Kidney (tissue), 14 donors: ENCODE measurements around the gene TULP4. TPM values are rescaled to one million over a fixed set of nuclear protein-coding genes. Genes with fewer than 3 reads are reported as not detected.
"Not testable (repeated sequence)": the region's sequence is repeated elsewhere in the genome, so short reads cannot be mapped to it uniquely, and the experiment has no call there.

Source experiments
- DNase-seq, 5 donors: peaks; one replicate each; pipeline ENCODE4 v3.0.0-alpha.2; 2013 to 2020
- FAIRE-seq: peaks from 2 replicates; lab custom pipeline; 2012; peaks lifted over from hg19 to GRCh38; lab: Jason Lieb, UNC
- H3K27ac ChIP-seq, 2 donors: one replicate each; pipeline ENCODE4 v1.7.0; 2013; ENCODE audit warnings: low read depth in 2 of 2, low read length in 2 of 2, inconsistent platforms in 1 of 2
- H3K27me3 ChIP-seq: one replicate; pipeline ENCODE4 v1.7.1; 2013; ENCODE audit warnings: low read length, inconsistent platforms; ENCODE audit not compliant: control insufficient read depth, insufficient read depth
- H3K36me3 ChIP-seq, 3 donors: one replicate each; pipeline versions ENCODE4 v1.7.0 to v1.7.1; 2013; ENCODE audit warnings: low read length in 3 of 3, control low read depth in 1 of 3, inconsistent platforms in 1 of 3; ENCODE audit not compliant: insufficient read depth in 3 of 3, control insufficient read depth in 2 of 3
- H3K4me1 ChIP-seq, 3 donors: one replicate each; pipeline versions ENCODE4 v1.7.0 to v1.7.1; 2013; ENCODE audit warnings: low read length in 3 of 3, inconsistent platforms in 1 of 3, low read depth in 1 of 3; ENCODE audit not compliant: control insufficient read depth in 2 of 3, insufficient read depth in 2 of 3
- H3K4me3 ChIP-seq, 3 donors: one replicate each; pipeline versions ENCODE4 v1.7.0 to v1.8.1; 2013; ENCODE audit warnings: low read length in 3 of 3, control low read depth in 1 of 3, inconsistent platforms in 1 of 3
- H3K9ac ChIP-seq, 3 donors: one replicate each; pipeline versions ENCODE4 v1.7.0 to v1.7.1; 2013; ENCODE audit warnings: low read length in 3 of 3, control low read depth in 1 of 3, inconsistent platforms in 1 of 3
- H3K9me3 ChIP-seq, 3 donors: one replicate each; pipeline versions ENCODE4 v1.7.0 to v1.7.1; 2013; ENCODE audit warnings: low read length in 3 of 3, control low read depth in 1 of 3, inconsistent platforms in 1 of 3; ENCODE audit not compliant: control insufficient read depth in 2 of 3, insufficient read depth in 1 of 3
- CTCF ChIP-seq: IDR thresholded peaks from 3 replicates; pipeline ENCODE4 v1.5.1; 2012; ENCODE audit warnings: mild to moderate bottlenecking, moderate library complexity, borderline replicate concordance; ENCODE audit not compliant: insufficient read depth; ENCODE audit errors: extremely low read depth
- intact Hi-C: fragments of 100-400 bp; cut with DNase I; formaldehyde crosslinking; loops from one replicate; pipeline ENCODE4 v1.11.1; 2022
- polyA plus RNA-seq: library from polyadenylated mRNA; stranded (reverse); fragments of 350-450 nt; fragmentation: Illumina TruSeq; extraction: RNeasy Lipid Tissue Mini Kit (QIAGEN cat#74804); gene quantifications from one replicate; pipeline ENCODE4 v1.2.3, GENCODE V29; 2014; ENCODE audit warnings: low read depth, low replicate concordance; ENCODE audit not compliant: insufficient read depth
- total RNA-seq: library from RNA; stranded (reverse); fragmentation: NEBNext Ultra II Directional; extraction: Animal tissue kit (Norgen Biotek cat#: 25700); gene quantifications from one replicate; pipeline ENCODE4 v1.2.1, GENCODE V29; 2021
- donor health status: control.
- donor health status: control.
- donor health status: control.
- donor health status: control.
- donor health status: control.
- donor health status: DM: yes; HTN: yes; CAD: no.
- donor health status: Normal renal cell carcinoma (clear cell type).

Gene TULP4
- total and polyA plus RNA-seq, 2 donors from 2014 or later: 3.3 to 114 TPM

GRCh38 chr6:158334534-158334933, 22.3 kb downstream of the TULP4 start:
- H3K9me3 ChIP-seq: peaks cover 0 to 5% (median 1%) of the 10 kb centered on the region in 3 donors
- no peaks in the 10 kb centered on the region for H3K36me3 ChIP-seq

GRCh38 chr6:158337332-158337731, 25.1 kb downstream of the TULP4 start:
- H3K9ac ChIP-seq: no peak overlapping the region
- intact Hi-C loops: no loop called here
- no peak overlapping the region for H3K27ac ChIP-seq
- no peaks in the 10 kb centered on the region for H3K36me3 ChIP-seq
- no peak for TF ChIP-seq CTCF
- no peak overlapping the region for H3K4me3 ChIP-seq
- peaks cover 0 to 5% (median 1%) of the 10 kb centered on the region in 3 donors for H3K9me3 ChIP-seq
- H3K4me1 ChIP-seq: no peaks in the 10 kb centered on the region
- DNase-seq (no peak), FAIRE-seq (no peak)
- H3K27me3 ChIP-seq: no peaks in the 10 kb centered on the region

More at GRCh38 chr6:158334534-158334933, 22.3 kb downstream of the TULP4 start:
- H3K4me3 ChIP-seq: no peak overlapping the region
- H3K4me1 ChIP-seq: peaks cover 0 to 2% (median 0%) of the 10 kb centered on the region in 3 donors
- no peak for TF ChIP-seq CTCF
- DNase-seq (no peak), FAIRE-seq (no peak)
- no peaks in the 10 kb centered on the region for H3K27me3 ChIP-seq
- H3K9ac ChIP-seq: no peak overlapping the region
- intact Hi-C loops: no loop called here
- H3K27ac ChIP-seq: no peak overlapping the region

DNA sequence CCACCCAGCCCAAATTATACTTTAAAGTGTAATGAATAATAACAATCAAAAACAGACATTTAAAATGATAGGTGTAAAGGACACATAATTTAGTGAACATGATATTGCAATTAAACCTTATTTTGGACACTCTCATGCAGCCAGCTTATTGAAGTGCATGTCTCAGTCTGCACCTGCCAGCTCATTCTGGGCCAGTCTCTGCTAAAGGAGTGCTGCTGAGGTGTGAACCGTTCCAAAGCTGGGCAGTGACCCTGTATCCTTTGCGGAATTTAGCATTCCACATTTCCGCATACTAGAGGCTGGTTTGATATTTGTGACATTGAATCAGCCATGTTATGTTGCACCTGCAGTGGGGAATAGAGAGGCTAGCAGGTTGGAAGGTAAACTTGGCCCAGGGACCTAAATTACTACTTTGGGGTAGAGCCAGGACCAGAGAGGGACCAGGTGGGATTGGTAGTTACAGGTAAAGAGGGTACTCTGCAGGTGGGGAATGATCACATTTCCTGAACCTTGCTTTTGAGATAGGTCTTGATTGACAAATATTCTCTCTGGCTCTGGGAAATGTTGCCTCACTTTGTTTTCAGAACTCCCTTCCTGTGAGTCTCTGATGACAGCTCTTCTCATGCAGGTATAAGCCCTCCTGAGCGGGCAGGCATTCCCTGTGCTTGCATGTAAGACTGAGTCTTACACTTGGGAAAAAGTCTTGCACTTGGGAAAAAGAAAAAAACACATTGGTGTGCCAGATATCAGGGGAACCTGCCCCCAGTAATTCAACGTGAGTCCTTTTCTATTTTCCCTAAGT, 26.2 kb downstream of the TULP4 start:
- FAIRE-seq (no peak), DNase-seq (no peak)
- H3K4me3 ChIP-seq: no peak overlapping the region
- H3K36me3 ChIP-seq: no peaks in the 10 kb centered on the region
- H3K9ac ChIP-seq: no peak overlapping the region
- no peaks in the 10 kb centered on the region for H3K9me3 ChIP-seq
- no peaks in the 10 kb centered on the region for H3K27me3 ChIP-seq
- H3K4me1 ChIP-seq: no peaks in the 10 kb centered on the region
- TF ChIP-seq CTCF: no peak
- no peak overlapping the region for H3K27ac ChIP-seq
- intact Hi-C loops: no loop called here

- FAIRE-seq, H3K27me3 ChIP-seq, DNase-seq, intact Hi-C loops, H3K36me3 ChIP-seq, H3K4me3 ChIP-seq, H3K27ac ChIP-seq, H3K9ac ChIP-seq, H3K9me3 ChIP-seq, H3K4me1 ChIP-seq: not testable (repeated sequence)
Measured at GRCh38 chr6:158339197-158339596, 26.9 kb downstream of the TULP4 start.
